Peyer's patch (tissue), 4 donors: ENCODE measurements around the gene FKBP2.

Experiments
- POLR2A ChIP-seq, 2 donors: fragments of 450-650 bp; IDR thresholded peaks; one replicate each; pipeline ENCODE4 v1.5.1; 2017; ENCODE audit warnings: antibody characterized with exemption in 2 of 2, mild to moderate bottlenecking in 2 of 2, moderate library complexity in 2 of 2
- TF ChIP-seq, protein P1 (sequence below), 6 experiments: fragments of 450-650 bp in 4 of 6; fragments of 200-600 bp in 2 of 6; sonication (generic) in 1 of 6; IDR thresholded peaks; one replicate each; pipeline ENCODE4 v1.5.1; 2017 to 2019; ENCODE audit warnings: antibody characterized with exemption in 6 of 6, mild to moderate bottlenecking in 3 of 6, moderate library complexity in 1 of 6

DNA sequence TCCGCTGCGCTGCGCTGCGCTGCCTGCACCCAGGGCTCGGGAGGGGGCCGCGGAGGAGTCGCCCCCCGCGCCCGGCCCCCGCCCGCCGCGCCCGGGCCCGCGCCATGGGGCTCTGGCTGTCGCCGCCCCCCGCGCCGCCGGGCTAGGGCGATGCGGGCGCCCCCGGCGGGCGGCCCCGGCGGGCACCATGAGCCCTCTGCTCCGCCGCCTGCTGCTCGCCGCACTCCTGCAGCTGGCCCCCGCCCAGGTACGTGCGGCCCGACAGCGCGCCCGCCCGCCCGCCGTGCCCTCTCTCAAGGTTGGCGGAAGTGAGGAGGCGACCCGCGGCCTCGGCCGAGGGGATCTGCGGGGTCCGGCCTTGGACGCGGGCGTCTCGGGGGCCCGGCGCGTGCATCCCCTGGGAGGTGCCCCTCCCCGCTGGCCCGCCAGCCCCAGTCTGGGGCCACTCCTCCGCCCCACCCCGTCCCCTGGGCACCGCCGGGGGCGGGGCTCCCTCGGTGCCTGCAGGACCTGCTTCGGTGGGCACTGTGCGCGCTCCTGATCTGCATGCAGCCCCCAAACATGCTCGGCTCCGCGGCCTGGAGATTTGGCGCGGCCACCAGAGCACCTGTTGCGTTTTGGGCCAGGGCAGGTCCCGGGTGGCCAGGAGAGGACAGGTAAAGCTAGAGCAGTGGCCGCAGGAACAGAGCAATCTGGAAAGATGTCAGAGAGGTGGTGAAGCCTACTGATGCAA lies 6.1 kb upstream of the FKBP2 start:
- TF ChIP-seq, protein P1, sequence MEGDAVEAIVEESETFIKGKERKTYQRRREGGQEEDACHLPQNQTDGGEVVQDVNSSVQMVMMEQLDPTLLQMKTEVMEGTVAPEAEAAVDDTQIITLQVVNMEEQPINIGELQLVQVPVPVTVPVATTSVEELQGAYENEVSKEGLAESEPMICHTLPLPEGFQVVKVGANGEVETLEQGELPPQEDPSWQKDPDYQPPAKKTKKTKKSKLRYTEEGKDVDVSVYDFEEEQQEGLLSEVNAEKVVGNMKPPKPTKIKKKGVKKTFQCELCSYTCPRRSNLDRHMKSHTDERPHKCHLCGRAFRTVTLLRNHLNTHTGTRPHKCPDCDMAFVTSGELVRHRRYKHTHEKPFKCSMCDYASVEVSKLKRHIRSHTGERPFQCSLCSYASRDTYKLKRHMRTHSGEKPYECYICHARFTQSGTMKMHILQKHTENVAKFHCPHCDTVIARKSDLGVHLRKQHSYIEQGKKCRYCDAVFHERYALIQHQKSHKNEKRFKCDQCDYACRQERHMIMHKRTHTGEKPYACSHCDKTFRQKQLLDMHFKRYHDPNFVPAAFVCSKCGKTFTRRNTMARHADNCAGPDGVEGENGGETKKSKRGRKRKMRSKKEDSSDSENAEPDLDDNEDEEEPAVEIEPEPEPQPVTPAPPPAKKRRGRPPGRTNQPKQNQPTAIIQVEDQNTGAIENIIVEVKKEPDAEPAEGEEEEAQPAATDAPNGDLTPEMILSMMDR (IDR thresholded peaks at IDR 0.05), result peak in 3 of 6 experiments; percentile 9 to 32 (median 24)
- peak in 1 of 2 donors; percentile 33 for TF ChIP-seq POLR2A (IDR thresholded peaks at IDR 0.05)
